ENCODE data around the gene KLHL28. TPM values are rescaled to one million over a fixed set of nuclear protein-coding genes. Genes with fewer than 3 reads are reported as not detected.

KLHL28 gene
- total and polyA plus RNA-seq, 10 of the 15 experiments (the other 5 are each of a cell fraction or from before 2014, with no cell fraction given): 2.7 to 9.8 (median 6.2) TPM

DNA sequence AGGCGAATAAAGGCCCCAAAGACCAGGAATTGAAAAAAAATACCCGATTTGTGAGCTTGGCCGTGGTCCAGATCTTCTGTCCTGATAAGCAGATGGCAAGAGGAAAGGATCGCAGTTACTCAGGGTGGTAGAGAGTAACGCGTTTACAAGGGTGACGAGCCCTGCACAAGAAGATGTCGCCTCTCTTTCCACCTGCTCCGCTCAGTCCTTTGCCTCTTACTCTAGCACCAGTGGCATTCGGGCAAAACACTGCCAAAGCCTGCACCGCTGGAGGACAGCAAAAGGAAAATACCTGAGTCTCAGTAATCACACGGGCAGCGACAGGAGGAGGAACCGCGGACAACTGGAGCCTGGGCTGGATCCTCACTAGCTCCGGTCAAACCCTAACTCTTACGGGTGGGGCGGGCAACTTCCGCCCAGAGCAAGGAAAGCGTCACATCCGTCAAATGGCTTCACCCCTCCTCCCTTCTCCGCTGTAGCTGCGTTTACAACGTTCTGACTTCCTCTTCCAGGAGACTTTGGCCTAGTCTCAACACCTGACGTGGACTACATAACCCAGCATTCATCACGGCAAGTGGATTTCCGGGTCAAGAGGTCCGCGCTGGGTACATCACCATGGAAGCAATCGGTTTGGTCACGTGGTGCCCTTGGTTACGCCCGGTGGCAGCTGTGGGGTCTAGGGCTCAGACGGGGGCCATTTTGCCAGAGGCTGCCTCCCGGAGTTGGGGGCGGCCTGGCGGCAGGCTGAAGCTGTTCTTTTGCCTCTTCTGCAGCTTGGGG is at the start of gene KLHL28, which contains the start of gene TOGARAM1 (continued):
- TF ChIP-seq TCF3 (IDR thresholded peaks at IDR 0.05; ENCODE audit: borderline replicate concordance, insufficient read depth, low read depth, low read length) (peak; percentile 52; the same call in 1 of the 2 replicates), JUND (IDR thresholded peaks at IDR 0.05; ENCODE audit: low read depth, low read length) (no peak), MTA3 (IDR thresholded peaks at IDR 0.05; ENCODE audit: borderline replicate concordance, low read length) (no peak), CREM (IDR thresholded peaks at IDR 0.05; ENCODE audit: low read depth) (peak; percentile 94), POLR2AphosphoS2 (IDR thresholded peaks at IDR 0.05; ENCODE audit: low read depth, low read length) (peak; percentile 67; the same call in 1 of the 2 replicates), RUNX3 (IDR thresholded peaks at IDR 0.05; ENCODE audit: low read length) (peak; percentile 21), CREB1 (IDR thresholded peaks at IDR 0.05; ENCODE audit: low read depth) (peak; percentile 94), ZNF207 (IDR thresholded peaks at IDR 0.05; ENCODE audit: borderline replicate concordance) (no peak; the same call in none of the 2 replicates), RELA (IDR thresholded peaks at IDR 0.05; ENCODE audit: borderline replicate concordance, partially characterized antibody) (peak; percentile 75), SIX5 (IDR thresholded peaks at IDR 0.05; ENCODE audit: low read depth, low read length, severe bottlenecking) (peak; percentile 95), STAT3 (IDR thresholded peaks at IDR 0.05; ENCODE audit: low read depth, low read length) (no peak), ASH2L (IDR thresholded peaks at IDR 0.05; ENCODE audit: borderline replicate concordance, low read depth) (no peak)
- TF ChIP-seq, protein P1, sequence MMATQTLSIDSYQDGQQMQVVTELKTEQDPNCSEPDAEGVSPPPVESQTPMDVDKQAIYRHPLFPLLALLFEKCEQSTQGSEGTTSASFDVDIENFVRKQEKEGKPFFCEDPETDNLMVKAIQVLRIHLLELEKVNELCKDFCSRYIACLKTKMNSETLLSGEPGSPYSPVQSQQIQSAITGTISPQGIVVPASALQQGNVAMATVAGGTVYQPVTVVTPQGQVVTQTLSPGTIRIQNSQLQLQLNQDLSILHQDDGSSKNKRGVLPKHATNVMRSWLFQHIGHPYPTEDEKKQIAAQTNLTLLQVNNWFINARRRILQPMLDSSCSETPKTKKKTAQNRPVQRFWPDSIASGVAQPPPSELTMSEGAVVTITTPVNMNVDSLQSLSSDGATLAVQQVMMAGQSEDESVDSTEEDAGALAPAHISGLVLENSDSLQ (IDR thresholded peaks at IDR 0.05): peak; percentile 77; the same call in 1 of the 2 replicates
- TF ChIP-seq, protein P2, sequence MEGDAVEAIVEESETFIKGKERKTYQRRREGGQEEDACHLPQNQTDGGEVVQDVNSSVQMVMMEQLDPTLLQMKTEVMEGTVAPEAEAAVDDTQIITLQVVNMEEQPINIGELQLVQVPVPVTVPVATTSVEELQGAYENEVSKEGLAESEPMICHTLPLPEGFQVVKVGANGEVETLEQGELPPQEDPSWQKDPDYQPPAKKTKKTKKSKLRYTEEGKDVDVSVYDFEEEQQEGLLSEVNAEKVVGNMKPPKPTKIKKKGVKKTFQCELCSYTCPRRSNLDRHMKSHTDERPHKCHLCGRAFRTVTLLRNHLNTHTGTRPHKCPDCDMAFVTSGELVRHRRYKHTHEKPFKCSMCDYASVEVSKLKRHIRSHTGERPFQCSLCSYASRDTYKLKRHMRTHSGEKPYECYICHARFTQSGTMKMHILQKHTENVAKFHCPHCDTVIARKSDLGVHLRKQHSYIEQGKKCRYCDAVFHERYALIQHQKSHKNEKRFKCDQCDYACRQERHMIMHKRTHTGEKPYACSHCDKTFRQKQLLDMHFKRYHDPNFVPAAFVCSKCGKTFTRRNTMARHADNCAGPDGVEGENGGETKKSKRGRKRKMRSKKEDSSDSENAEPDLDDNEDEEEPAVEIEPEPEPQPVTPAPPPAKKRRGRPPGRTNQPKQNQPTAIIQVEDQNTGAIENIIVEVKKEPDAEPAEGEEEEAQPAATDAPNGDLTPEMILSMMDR (IDR thresholded peaks at IDR 0.05 in 2 of 3, conservative IDR thresholded peaks at IDR 0.05 in 1 of 3; ENCODE audit: control insufficient read depth in 2 of 3, extremely low read depth in 1 of 3, insufficient read depth in 1 of 3, low read depth in 3 of 3, low read length in 3 of 3): no peak
- TF ChIP-seq, protein P3, sequence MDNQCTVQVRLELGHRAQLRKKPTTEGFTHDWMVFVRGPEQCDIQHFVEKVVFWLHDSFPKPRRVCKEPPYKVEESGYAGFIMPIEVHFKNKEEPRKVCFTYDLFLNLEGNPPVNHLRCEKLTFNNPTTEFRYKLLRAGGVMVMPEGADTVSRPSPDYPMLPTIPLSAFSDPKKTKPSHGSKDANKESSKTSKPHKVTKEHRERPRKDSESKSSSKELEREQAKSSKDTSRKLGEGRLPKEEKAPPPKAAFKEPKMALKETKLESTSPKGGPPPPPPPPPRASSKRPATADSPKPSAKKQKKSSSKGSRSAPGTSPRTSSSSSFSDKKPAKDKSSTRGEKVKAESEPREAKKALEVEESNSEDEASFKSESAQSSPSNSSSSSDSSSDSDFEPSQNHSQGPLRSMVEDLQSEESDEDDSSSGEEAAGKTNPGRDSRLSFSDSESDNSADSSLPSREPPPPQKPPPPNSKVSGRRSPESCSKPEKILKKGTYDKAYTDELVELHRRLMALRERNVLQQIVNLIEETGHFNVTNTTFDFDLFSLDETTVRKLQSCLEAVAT (IDR thresholded peaks at IDR 0.05): 0 out of 2 replicates have a peak, but pooled peaks have one; percentile 41
- TF ChIP-seq, protein P4, sequence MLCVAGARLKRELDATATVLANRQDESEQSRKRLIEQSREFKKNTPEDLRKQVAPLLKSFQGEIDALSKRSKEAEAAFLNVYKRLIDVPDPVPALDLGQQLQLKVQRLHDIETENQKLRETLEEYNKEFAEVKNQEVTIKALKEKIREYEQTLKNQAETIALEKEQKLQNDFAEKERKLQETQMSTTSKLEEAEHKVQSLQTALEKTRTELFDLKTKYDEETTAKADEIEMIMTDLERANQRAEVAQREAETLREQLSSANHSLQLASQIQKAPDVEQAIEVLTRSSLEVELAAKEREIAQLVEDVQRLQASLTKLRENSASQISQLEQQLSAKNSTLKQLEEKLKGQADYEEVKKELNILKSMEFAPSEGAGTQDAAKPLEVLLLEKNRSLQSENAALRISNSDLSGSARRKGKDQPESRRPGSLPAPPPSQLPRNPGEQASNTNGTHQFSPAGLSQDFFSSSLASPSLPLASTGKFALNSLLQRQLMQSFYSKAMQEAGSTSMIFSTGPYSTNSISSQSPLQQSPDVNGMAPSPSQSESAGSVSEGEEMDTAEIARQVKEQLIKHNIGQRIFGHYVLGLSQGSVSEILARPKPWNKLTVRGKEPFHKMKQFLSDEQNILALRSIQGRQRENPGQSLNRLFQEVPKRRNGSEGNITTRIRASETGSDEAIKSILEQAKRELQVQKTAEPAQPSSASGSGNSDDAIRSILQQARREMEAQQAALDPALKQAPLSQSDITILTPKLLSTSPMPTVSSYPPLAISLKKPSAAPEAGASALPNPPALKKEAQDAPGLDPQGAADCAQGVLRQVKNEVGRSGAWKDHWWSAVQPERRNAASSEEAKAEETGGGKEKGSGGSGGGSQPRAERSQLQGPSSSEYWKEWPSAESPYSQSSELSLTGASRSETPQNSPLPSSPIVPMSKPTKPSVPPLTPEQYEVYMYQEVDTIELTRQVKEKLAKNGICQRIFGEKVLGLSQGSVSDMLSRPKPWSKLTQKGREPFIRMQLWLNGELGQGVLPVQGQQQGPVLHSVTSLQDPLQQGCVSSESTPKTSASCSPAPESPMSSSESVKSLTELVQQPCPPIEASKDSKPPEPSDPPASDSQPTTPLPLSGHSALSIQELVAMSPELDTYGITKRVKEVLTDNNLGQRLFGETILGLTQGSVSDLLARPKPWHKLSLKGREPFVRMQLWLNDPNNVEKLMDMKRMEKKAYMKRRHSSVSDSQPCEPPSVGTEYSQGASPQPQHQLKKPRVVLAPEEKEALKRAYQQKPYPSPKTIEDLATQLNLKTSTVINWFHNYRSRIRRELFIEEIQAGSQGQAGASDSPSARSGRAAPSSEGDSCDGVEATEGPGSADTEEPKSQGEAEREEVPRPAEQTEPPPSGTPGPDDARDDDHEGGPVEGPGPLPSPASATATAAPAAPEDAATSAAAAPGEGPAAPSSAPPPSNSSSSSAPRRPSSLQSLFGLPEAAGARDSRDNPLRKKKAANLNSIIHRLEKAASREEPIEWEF (IDR thresholded peaks at IDR 0.05; ENCODE audit: insufficient replicate concordance, low read depth, low read length): no peak

Measured in GM12878 (cell line).